ENCODE measurements around the gene LY9.

LY9 gene

GRCh38 chr1:160814856-160815255 lies 18.9 kb downstream of the LY9 start:
- no peak for TF ChIP-seq CTCF (IDR thresholded peaks at IDR 0.05; ENCODE audit: low read depth, low read length)
- no peak for DNase-seq
- Histone ChIP-seq H3K4me1 (no peaks in the 10 kb centered on the region), H3K36me3 (no peaks in the 10 kb centered on the region), H3K9me3 (no peaks in the 10 kb centered on the region), H3K27me3 (no peaks in the 10 kb centered on the region; the same call in 1 of the 2 replicates), H3K4me3 (ENCODE audit: low read depth, low read length) (no peak overlapping the region)

GRCh38 chr1:160818207-160818937 lies 22.4 kb downstream of the LY9 start:
- H3K4me1 ChIP-seq: no peaks in the 10 kb centered on the region
- no peak overlapping the region for H3K4me3 ChIP-seq (ENCODE audit: low read depth, low read length)
- H3K9me3 ChIP-seq: no peaks in the 10 kb centered on the region
- no peaks in the 10 kb centered on the region for H3K27me3 ChIP-seq
- no peak for DNase-seq
- no peaks in the 10 kb centered on the region for H3K36me3 ChIP-seq
- TF ChIP-seq CTCF (IDR thresholded peaks at IDR 0.05; ENCODE audit: low read depth, low read length): no peak

DNA sequence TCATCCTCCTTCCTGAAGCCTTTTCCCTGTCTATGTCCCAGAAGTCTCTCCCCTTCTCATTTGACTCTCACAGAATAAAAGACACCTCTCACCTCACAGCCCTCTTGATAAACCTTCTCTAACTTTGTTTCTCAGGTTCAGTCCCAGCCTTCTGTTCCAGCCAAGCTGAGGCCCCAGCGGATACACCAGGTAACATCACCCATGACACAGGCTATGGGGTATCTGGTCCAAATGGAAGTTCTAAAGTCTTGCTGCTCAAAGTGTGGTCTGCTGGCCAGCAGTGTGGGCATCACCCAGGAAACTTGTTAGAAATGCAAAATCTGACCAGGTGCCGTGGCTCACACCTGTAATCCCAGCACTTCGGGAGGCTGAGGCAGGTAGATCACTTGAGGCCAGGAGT lies 23.2 kb downstream of the LY9 start:
- no peaks in the 10 kb centered on the region for H3K27me3 ChIP-seq
- H3K4me1 ChIP-seq: no peaks in the 10 kb centered on the region
- no peaks in the 10 kb centered on the region for H3K9me3 ChIP-seq
- TF ChIP-seq CTCF (IDR thresholded peaks at IDR 0.05; ENCODE audit: low read depth, low read length): no peak
- DNase-seq: no peak
- H3K4me3 ChIP-seq (ENCODE audit: low read depth, low read length): no peak overlapping the region
- H3K36me3 ChIP-seq: no peaks in the 10 kb centered on the region

GRCh38 chr1:160821627-160822026 lies 25.7 kb downstream of the LY9 start:
- no peaks in the 10 kb centered on the region for H3K27me3 ChIP-seq
- H3K36me3 ChIP-seq: no peaks in the 10 kb centered on the region
- peak; percentile 21 for DNase-seq
- H3K4me3 ChIP-seq (ENCODE audit: low read depth, low read length): no peak overlapping the region
- H3K4me1 ChIP-seq: no peaks in the 10 kb centered on the region
- no peaks in the 10 kb centered on the region for H3K9me3 ChIP-seq
- TF ChIP-seq CTCF (IDR thresholded peaks at IDR 0.05; ENCODE audit: low read depth, low read length): peak; percentile 42

- no peak overlapping the region for H3K4me3 ChIP-seq (ENCODE audit: low read depth, low read length)
- DNase-seq: no peak
- H3K9me3 ChIP-seq: no peaks in the 10 kb centered on the region
- no peaks in the 10 kb centered on the region for H3K27me3 ChIP-seq
- no peaks in the 10 kb centered on the region for H3K36me3 ChIP-seq
- no peaks in the 10 kb centered on the region for H3K4me1 ChIP-seq
- no peak for TF ChIP-seq CTCF (IDR thresholded peaks at IDR 0.05; ENCODE audit: low read depth, low read length)
Measured at GRCh38 chr1:160823296-160823695, 27.3 kb downstream of the LY9 start.

- no peak for TF ChIP-seq CTCF (IDR thresholded peaks at IDR 0.05; ENCODE audit: low read depth, low read length)
- DNase-seq: no peak
Measured at GRCh38 chr1:160826546-160826945, 30.6 kb downstream of the LY9 start.

More at GRCh38 chr1:160826546-160826945, 30.6 kb downstream of the LY9 start:
- H3K9me3 ChIP-seq: no peaks in the 10 kb centered on the region
- H3K4me3 ChIP-seq (ENCODE audit: low read depth, low read length): no peak overlapping the region
- H3K4me1 ChIP-seq: no peaks in the 10 kb centered on the region
- no peaks in the 10 kb centered on the region for H3K27me3 ChIP-seq
- no peaks in the 10 kb centered on the region for H3K36me3 ChIP-seq
